GM12891 (cell line): ENCODE measurements around the gene SLCO3A1.

ENCODE experiments used
- PAX5 ChIP-seq: IDR thresholded peaks from 2 replicates; pipeline ENCODE4 v1.6.1; 2011; ENCODE audit warnings: low read length, moderate library complexity, mild to moderate bottlenecking; ENCODE audit not compliant: insufficient read depth, severe bottlenecking
- POLR2A ChIP-seq: IDR thresholded peaks from 2 replicates; pipeline ENCODE4 v1.6.1; 2011; ENCODE audit warnings: low read depth, low read length, control low read depth

DNA sequence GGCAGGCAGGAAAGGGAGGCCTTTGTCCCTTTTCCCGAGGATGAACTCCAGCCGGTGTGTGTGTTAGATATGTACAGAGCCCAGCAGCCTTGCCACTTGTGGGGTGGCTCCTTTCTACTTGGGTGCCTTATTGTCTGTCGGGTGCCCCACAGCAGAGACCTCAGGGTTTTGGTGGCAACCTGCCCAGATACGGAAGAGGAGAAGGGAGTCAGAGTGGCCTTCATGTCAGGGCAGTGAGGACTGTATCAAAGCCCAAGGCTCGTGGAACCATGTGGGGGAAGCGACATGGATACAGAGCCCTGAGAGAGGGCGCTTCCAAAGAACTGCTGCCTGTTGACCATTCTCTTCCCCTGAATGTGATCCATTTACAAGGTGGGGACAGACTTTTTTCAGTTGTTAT lies 166.2 kb downstream of the SLCO3A1 start:
- TF ChIP-seq PAX5 (no peak), POLR2A (no peak)
